Measurements from ENCODE around the gene HOXB6. TPM values are rescaled to one million over a fixed set of nuclear protein-coding genes. Genes with fewer than 3 reads are reported as not detected.

HOXB6 gene
- total RNA-seq, 2 donors from 2014 or later: not detected

DNA sequence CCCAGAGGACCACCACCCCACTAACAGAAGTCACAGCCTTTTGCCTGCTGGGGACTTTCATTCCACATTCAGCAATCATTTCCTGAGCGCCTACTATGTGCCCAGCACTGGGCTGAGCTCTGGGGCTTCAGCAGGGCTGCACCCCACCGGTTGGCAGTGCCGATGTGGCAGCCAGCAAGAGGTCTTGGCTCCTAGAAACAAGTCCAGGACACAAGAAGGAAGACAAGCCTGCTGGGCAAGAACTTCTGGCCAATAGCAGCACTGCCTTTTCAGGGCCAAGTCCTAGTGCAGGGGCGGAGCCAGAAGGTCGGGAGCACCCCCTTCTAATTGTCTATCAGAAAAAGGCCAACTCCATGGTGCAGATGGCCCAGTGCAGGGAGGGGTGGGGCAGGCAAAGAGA lies 34.4 kb upstream of the HOXB6 start:
- Histone ChIP-seq H3K27ac (ENCODE audit: low read depth, low read length) (no peak overlapping the region), H3K27me3 (ENCODE audit: control insufficient read depth, insufficient read depth, low read length, poor library complexity, severe bottlenecking) (peaks cover 100% of the 10 kb centered on the region), H3K36me3 (ENCODE audit: control insufficient read depth, insufficient read depth, low read length) (no peaks in the 10 kb centered on the region), H3K9me3 (ENCODE audit: control insufficient read depth, low read length) (peaks cover 7% of the 10 kb centered on the region), H3K4me1 (ENCODE audit: control insufficient read depth, insufficient read depth, low read length) (no peaks in the 10 kb centered on the region), H3K4me3 (ENCODE audit: low read length) (no peak overlapping the region), H3K9ac (ENCODE audit: extremely low read depth, low read length, poor library complexity, severe bottlenecking) (no peak overlapping the region)
- TF ChIP-seq, protein P1, sequence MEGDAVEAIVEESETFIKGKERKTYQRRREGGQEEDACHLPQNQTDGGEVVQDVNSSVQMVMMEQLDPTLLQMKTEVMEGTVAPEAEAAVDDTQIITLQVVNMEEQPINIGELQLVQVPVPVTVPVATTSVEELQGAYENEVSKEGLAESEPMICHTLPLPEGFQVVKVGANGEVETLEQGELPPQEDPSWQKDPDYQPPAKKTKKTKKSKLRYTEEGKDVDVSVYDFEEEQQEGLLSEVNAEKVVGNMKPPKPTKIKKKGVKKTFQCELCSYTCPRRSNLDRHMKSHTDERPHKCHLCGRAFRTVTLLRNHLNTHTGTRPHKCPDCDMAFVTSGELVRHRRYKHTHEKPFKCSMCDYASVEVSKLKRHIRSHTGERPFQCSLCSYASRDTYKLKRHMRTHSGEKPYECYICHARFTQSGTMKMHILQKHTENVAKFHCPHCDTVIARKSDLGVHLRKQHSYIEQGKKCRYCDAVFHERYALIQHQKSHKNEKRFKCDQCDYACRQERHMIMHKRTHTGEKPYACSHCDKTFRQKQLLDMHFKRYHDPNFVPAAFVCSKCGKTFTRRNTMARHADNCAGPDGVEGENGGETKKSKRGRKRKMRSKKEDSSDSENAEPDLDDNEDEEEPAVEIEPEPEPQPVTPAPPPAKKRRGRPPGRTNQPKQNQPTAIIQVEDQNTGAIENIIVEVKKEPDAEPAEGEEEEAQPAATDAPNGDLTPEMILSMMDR (conservative IDR thresholded peaks at IDR 0.05): no peak
- Mint-ChIP-seq H3K4me1 (peaks cover 4% of the 10 kb centered on the region), H3K9me3 (peaks cover 2% of the 10 kb centered on the region), H3K4me3 (no peak overlapping the region), H3K27ac (no peak overlapping the region), H3K36me3 (ENCODE audit: low read depth) (no peaks in the 10 kb centered on the region), H3K27me3 (ENCODE audit: insufficient read depth) (peaks cover 100% of the 10 kb centered on the region)
- DNase-seq: peak; percentile 65
- 39 to 47% methylated on average over 4 to 5 of the region's 5 CpGs for WGBS, 2 experiments (ENCODE audit: insufficient coverage in 1 of 2, insufficient read length in 1 of 2)

DNA sequence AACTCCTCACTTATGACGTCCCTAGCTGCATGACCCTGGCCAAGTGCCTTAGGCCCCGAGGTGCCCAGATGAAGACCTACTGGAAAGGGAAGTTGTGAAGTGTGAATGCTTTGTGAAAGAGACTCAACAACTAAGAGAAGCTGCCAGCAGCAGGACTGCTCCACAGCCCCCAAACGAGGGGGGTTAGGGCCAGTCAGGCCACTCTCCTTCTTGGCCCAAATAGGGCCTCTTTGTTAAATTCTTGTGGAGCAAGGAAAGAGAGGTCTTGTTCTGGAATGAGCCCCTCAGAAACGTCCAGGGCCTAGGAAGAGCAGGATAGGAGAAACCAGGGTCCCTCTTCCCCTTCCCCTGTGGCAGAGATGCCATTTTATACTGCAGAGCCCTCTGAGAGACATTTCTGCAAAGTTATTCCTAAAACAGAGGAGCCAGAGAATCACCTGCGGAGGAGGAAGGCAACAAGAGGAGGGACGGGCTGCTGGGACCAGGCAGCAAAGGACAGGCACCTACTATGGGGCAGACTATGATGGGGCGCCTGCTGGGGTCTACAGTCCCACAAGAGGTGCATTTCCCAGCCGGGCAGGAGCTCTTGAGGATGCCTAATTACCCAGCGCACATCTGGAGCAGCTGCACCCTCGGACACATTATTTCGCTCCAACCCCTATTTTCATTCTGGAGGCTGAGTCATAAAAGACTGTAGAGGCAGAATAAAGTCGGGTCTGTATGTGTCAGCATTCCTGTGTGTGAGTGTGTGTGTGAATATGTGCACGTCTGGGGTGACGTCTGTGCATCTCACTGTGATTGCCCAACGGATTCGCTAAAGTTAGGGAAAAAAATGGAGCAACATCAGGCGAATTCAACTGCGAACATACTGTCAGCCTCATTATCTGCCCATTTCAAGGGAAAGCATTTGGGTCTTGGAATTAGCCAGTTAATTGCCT lies 32.8 kb upstream of the HOXB6 start:
- peaks cover 100% of the 10 kb centered on the region for H3K27me3 Mint-ChIP-seq (ENCODE audit: insufficient read depth)
- no peak overlapping the region for H3K4me3 ChIP-seq (ENCODE audit: low read length)
- no peaks in the 10 kb centered on the region for H3K36me3 ChIP-seq (ENCODE audit: control insufficient read depth, insufficient read depth, low read length)
- no peak overlapping the region for H3K4me3 Mint-ChIP-seq
- H3K27me3 ChIP-seq (ENCODE audit: control insufficient read depth, insufficient read depth, low read length, poor library complexity, severe bottlenecking): peaks cover 100% of the 10 kb centered on the region
- no peaks in the 10 kb centered on the region for H3K36me3 Mint-ChIP-seq (ENCODE audit: low read depth)
- TF ChIP-seq, protein P1 (conservative IDR thresholded peaks at IDR 0.05): no peak
- peaks cover 7% of the 10 kb centered on the region for H3K9me3 ChIP-seq (ENCODE audit: control insufficient read depth, low read length)
- no peak overlapping the region for H3K9ac ChIP-seq (ENCODE audit: extremely low read depth, low read length, poor library complexity, severe bottlenecking)
- 28 to 38% methylated on average over 13 to 18 of the region's 18 CpGs for WGBS, 2 experiments (ENCODE audit: insufficient coverage in 1 of 2, insufficient read length in 1 of 2)
- peaks cover 2% of the 10 kb centered on the region for H3K9me3 Mint-ChIP-seq
- peaks cover 4% of the 10 kb centered on the region for H3K4me1 Mint-ChIP-seq
- no peak overlapping the region for H3K27ac ChIP-seq (ENCODE audit: low read depth, low read length)
- no peaks in the 10 kb centered on the region for H3K4me1 ChIP-seq (ENCODE audit: control insufficient read depth, insufficient read depth, low read length)
- no peak overlapping the region for H3K27ac Mint-ChIP-seq
- peak; percentile 47 for DNase-seq

DNA sequence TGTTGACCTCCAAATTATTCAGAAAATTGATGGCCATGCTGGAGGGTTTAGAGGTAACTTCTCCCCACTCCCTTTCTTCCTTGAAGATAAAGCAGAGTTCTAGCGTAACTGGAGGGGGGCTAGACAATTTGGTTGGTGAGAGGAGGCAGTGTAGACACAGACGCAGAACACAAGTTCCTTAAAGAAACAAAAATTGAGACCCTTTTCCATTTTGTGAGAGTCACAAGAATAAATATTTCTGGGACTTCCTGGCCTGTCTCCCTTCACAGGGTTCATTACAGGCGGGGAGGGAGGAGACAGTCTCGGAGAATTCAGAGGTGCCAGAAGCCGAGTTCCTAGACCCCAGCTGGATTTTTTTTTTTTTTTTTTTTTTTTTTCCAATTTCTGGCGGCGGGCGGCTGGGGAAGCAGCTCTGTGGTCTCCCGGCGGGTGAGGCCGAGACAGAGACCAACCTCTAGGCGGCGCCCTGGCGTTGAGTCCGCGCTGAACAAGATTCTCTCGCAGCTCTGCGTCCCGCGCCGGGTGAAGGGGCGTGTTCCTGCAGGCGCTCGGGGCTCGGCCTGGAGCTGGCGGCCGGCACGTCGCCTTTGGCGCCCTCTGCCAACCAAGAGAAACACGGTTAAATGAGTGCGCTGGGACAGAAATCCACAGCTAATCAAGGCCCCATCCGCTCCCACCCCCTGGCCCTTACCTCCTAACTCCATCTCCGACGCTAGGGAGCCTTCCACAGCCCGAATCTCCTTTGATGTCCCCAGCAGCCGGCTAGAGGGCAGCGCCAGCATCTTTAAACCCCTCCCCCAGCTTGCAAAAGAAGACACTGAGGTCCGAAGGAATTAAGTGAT lies 31.6 kb upstream of the HOXB6 start:
- no peak overlapping the region for H3K27ac ChIP-seq (ENCODE audit: low read depth, low read length)
- no peaks in the 10 kb centered on the region for H3K4me1 ChIP-seq (ENCODE audit: control insufficient read depth, insufficient read depth, low read length)
- DNase-seq: peak; percentile 100
- Mint-ChIP-seq H3K36me3 (ENCODE audit: low read depth) (no peaks in the 10 kb centered on the region), H3K9me3 (peaks cover 2% of the 10 kb centered on the region), H3K4me1 (peaks cover 1% of the 10 kb centered on the region), H3K4me3 (no peak overlapping the region), H3K27ac (no peak overlapping the region), H3K27me3 (ENCODE audit: insufficient read depth) (peaks cover 100% of the 10 kb centered on the region)
- no peak overlapping the region for H3K4me3 ChIP-seq (ENCODE audit: low read length)
- H3K9ac ChIP-seq (ENCODE audit: extremely low read depth, low read length, poor library complexity, severe bottlenecking): no peak overlapping the region
- TF ChIP-seq, protein P1 (conservative IDR thresholded peaks at IDR 0.05): peak; percentile 90
- peaks cover 7% of the 10 kb centered on the region for H3K9me3 ChIP-seq (ENCODE audit: control insufficient read depth, low read length)
- H3K36me3 ChIP-seq (ENCODE audit: control insufficient read depth, insufficient read depth, low read length): no peaks in the 10 kb centered on the region
- peaks cover 100% of the 10 kb centered on the region for H3K27me3 ChIP-seq (ENCODE audit: control insufficient read depth, insufficient read depth, low read length, poor library complexity, severe bottlenecking)
- 1 to 3% methylated on average over 16 to 39 of the region's 39 CpGs for WGBS, 2 experiments (ENCODE audit: insufficient coverage in 1 of 2, insufficient read length in 1 of 2)

All from endodermal cell (in vitro differentiated cells).